Measurements from ENCODE around the gene TRIM17.

The TRIM17 gene

DNA sequence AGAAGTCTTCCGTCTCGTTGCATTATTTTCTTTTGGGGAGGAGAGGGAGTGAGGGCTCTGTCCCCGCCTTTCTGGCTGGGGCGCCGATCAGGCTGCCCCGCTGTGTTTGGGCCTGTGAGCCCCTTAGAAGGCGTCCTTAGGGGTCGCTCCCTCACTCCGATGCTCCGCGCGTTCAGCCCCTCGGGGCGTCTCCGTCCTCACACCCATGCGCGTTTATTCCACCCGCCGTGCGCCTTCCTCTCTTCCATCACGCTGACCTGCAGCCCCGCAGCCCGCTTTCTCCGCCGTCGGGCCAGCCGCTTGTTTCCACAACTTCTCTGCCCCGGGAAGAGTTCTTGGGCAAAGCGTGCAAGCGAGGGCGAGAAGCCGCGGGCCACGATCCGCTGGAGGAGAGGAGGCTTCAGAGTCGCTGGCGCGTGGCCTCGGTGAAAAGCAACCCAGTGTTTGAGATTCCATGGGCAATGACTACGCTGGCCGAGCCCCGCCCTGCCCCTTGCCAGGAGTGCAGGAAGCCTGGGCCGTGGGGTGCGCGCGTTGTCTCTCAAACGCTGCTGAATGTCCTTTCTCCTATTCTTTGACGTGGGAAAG is 37.7 kb downstream of the TRIM17 start:
- Histone ChIP-seq H3K4me1 (peaks cover 0 to 39% (median 28%) of the 10 kb centered on the region in 4 donors), H3K27ac (peak overlapping the region; percentile 64 to 65), H3K36me3 (no peaks in the 10 kb centered on the region), H3K4me3 (peak overlapping the region; percentile 54 to 63), H3K27me3 (peaks cover 0 to 3% of the 10 kb centered on the region in 2 donors), H3K9me3 (no peaks in the 10 kb centered on the region)
- peak in 1 of 2 donors; percentile 67 for DNase-seq
- intact Hi-C loops (cut with DNase I; ENCODE audit: low total_unique reads), result loop anchor here (10.0 kb wide), 1 partner anchor 106 kb away; the partner anchor contains the start of gene RNF187
- TF ChIP-seq, protein P1, sequence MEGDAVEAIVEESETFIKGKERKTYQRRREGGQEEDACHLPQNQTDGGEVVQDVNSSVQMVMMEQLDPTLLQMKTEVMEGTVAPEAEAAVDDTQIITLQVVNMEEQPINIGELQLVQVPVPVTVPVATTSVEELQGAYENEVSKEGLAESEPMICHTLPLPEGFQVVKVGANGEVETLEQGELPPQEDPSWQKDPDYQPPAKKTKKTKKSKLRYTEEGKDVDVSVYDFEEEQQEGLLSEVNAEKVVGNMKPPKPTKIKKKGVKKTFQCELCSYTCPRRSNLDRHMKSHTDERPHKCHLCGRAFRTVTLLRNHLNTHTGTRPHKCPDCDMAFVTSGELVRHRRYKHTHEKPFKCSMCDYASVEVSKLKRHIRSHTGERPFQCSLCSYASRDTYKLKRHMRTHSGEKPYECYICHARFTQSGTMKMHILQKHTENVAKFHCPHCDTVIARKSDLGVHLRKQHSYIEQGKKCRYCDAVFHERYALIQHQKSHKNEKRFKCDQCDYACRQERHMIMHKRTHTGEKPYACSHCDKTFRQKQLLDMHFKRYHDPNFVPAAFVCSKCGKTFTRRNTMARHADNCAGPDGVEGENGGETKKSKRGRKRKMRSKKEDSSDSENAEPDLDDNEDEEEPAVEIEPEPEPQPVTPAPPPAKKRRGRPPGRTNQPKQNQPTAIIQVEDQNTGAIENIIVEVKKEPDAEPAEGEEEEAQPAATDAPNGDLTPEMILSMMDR (IDR thresholded peaks at IDR 0.05), result no peak

DNA sequence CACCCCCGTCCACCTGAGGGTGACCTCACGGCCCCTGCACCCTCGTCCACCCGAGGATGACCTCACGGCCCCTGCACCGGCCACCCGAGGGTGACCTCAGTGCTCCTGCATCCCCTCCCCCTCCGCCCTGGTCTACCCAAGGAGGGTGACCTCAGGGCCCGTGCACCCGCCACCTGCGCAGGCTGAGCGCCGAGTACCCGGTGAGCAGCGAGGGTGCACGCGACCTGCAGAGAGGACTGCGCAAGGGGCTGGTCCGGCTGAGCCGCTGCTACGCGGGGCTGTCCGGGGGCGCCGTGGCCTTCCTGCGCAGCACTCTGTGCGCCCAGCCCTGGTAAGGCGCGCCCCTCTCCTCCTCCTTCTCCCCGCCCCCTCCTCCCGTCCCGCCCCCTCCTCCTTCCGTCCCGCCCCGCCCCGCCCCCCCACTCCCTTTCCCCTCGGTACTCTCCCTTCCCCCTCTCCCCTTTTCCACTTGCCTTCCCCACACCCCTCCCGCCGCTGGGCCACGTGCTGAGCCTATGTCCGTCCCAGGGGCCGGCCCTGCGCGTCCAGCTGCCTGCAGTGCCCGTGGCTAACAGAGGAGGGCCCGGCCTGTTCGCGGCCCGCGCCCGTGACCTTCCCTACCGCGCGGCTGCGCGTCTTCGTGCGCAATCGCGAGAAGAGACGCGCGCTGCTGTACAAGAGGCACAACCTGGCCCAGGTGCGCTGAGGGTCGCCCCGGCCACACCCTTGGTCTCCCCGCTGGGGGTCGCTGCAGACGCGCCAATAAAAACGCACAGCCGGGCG is 38.4 kb downstream of the TRIM17 start:
- DNase-seq, result peak; percentile 67 to 87
- TF ChIP-seq, protein P1 (IDR thresholded peaks at IDR 0.05), result peak; percentile 58 to 66
- Histone ChIP-seq H3K36me3 (no peaks in the 10 kb centered on the region), H3K27me3 (peaks cover 0 to 3% of the 10 kb centered on the region in 2 donors), H3K27ac (peak overlapping the region; percentile 64 to 65), H3K4me3 (peak overlapping the region; percentile 54 to 63), H3K4me1 (peaks cover 0 to 39% (median 29%) of the 10 kb centered on the region in 4 donors), H3K9me3 (no peaks in the 10 kb centered on the region)
- intact Hi-C loops (cut with DNase I; ENCODE audit: low total_unique reads), result loop anchor here (10.0 kb wide), 1 partner anchor 107 kb away; the partner anchor contains the start of gene RNF187

DNA sequence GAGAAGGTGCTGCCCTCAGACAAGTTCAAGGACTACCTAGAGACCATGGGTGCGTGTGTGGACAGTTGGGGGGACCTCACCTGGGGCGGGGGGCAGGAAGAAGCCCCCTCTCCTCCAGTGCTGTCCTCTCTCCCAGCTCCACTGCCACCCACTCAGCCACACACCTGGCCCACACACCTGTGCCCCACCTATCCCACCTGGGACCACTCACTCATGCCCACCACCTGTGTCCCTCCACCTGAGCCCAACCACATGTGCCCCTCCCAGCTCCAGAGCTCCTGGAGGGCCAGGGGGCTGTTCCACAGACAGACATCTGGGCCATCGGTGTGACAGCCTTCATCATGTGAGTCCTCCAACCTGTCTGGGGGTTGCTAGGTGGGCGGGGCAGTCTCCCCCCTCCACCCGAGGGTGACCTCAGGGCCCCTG is 39.0 kb downstream of the TRIM17 start:
- Histone ChIP-seq H3K36me3 (no peaks in the 10 kb centered on the region), H3K4me3 (peak overlapping the region; percentile 54 to 63), H3K27ac (peak overlapping the region; percentile 64 to 65), H3K27me3 (peaks cover 0 to 6% of the 10 kb centered on the region in 2 donors), H3K4me1 (peaks cover 0 to 39% (median 29%) of the 10 kb centered on the region in 4 donors), H3K9me3 (no peaks in the 10 kb centered on the region)
- DNase-seq, result no peak
- intact Hi-C loops (cut with DNase I; ENCODE audit: low total_unique reads), result loop anchor here (10.0 kb wide), 1 partner anchor 107 kb away; the partner anchor contains the start of gene RNF187
- TF ChIP-seq, protein P1 (IDR thresholded peaks at IDR 0.05), result no peak

DNA sequence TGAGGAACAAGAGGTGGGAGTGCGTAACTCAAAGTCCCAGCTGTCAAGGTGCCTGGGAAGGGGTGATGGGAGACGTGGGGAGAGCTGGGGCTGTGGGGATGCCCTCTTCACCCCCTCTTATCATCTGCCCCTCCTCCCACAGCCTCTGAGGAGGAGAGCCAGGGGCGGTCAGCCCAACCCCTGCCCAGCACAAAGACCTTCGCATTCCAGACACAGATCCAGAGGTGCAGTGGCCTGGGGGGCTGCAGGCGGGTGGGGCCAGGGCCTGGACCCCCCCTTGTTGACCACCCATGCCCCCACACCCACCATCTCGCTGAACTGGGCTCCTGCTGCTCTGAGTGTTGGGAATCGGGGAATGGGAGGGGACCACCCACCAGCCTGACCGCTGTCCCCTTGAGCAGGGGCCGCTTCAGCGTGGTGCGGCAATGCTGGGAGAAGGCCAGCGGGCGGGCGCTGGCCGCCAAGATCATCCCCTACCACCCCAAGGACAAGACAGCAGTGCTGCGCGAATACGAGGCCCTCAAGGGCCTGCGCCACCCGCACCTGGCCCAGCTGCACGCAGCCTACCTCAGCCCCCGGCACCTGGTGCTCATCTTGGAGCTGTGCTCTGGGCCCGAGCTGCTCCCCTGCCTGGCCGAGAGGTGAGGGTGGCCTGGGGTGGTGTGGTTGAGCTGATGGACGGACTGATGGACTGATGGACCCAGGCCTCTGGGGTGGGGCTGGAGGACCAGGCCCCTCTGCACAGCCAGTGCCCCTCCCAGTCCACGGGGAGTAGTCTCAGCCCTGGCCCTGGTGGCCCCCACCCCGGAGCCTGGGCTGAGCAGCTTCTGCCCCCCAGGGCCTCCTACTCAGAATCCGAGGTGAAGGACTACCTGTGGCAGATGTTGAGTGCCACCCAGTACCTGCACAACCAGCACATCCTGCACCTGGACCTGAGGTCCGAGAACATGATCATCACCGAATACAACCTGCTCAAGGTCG is 39.7 kb downstream of the TRIM17 start:
- Histone ChIP-seq H3K9me3 (no peaks in the 10 kb centered on the region), H3K27me3 (peaks cover 0 to 12% of the 10 kb centered on the region in 2 donors), H3K36me3 (no peaks in the 10 kb centered on the region), H3K27ac (peak overlapping the region in 1 of 2 donors; percentile 90), H3K4me3 (no peak overlapping the region), H3K4me1 (peaks cover 0 to 39% (median 29%) of the 10 kb centered on the region in 4 donors)
- TF ChIP-seq, protein P1 (IDR thresholded peaks at IDR 0.05), result no peak
- intact Hi-C loops (cut with DNase I; ENCODE audit: low total_unique reads), result loop anchor here (10.0 kb wide), 1 partner anchor 108 kb away; the partner anchor contains the start of gene RNF187
- peak in 1 of 2 donors; percentile 62 for DNase-seq

DNA sequence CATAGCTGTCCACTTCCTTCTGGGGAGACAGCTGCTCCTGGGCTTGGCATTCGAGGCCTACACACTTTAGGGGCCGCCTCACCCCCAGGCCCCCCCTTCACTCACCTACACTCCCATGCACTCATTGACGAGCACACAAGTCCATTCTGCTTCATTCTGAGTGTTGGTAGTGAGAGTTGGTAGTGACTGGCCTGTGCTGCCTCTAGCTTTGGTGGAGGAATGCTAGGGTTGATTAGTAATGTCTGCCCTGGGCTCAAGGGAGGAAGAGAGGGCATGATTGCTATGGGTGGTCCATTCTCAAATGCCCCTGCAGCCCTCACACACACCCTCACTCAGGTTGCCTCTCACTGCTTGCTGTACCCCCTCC is 40.4 kb downstream of the TRIM17 start:
- TF ChIP-seq, protein P1 (IDR thresholded peaks at IDR 0.05), result no peak
- peaks cover 0 to 39% (median 29%) of the 10 kb centered on the region in 4 donors for H3K4me1 ChIP-seq
- intact Hi-C loops (cut with DNase I; ENCODE audit: low total_unique reads), result loop anchor here (10.0 kb wide), 1 partner anchor 109 kb away; the partner anchor contains the start of gene RNF187
- peak overlapping the region; percentile 72 to 90 for H3K27ac ChIP-seq
- H3K9me3 ChIP-seq, result no peaks in the 10 kb centered on the region
- no peak for DNase-seq
- peaks cover 0 to 19% of the 10 kb centered on the region in 2 donors for H3K27me3 ChIP-seq
- H3K36me3 ChIP-seq, result no peaks in the 10 kb centered on the region
- H3K4me3 ChIP-seq, result no peak overlapping the region

Measured in tibial artery (tissue), 4 donors.